Fibroblast of lung (primary cell): Measurements from ENCODE around the gene FLNB.

Experiments
- CTCF ChIP-seq, 2 donors: IDR thresholded peaks in 1 of 2; conservative IDR thresholded peaks in 1 of 2; 1 replicate in 1 of 2; 2 replicates in 1 of 2; pipeline ENCODE4 v1.5.1; 2011 to 2012; ENCODE audit warnings: low read length in 2 of 2, control low read depth in 1 of 2, inconsistent platforms in 1 of 2, low read depth in 1 of 2, mild to moderate bottlenecking in 1 of 2
- EZH2 ChIP-seq: IDR thresholded peaks from 2 replicates; pipeline ENCODE4 v1.5.1; 2012; ENCODE audit warnings: low read length, control low read depth, mild to moderate bottlenecking; ENCODE audit errors: missing control alignments

GRCh38 chr3:58188921-58189451 lies 180.8 kb downstream of the FLNB start:
- no peak for TF ChIP-seq CTCF (conservative IDR thresholded peaks at IDR 0.05 in 1 of 2, IDR thresholded peaks at IDR 0.05 in 1 of 2; ENCODE audit: low read depth in 1 of 2, low read length in 2 of 2)
- no peak for TF ChIP-seq EZH2
